ENCODE results near the gene ARL4A. TPM values are rescaled to one million over a fixed set of nuclear protein-coding genes. Genes with fewer than 3 reads are reported as not detected.

Gene ARL4A
- total and polyA plus RNA-seq, 10 of the 15 experiments (the other 5 are each of a cell fraction or from before 2014, with no cell fraction given), result 0.35 to 4.6 (median 2.7) TPM

DNA sequence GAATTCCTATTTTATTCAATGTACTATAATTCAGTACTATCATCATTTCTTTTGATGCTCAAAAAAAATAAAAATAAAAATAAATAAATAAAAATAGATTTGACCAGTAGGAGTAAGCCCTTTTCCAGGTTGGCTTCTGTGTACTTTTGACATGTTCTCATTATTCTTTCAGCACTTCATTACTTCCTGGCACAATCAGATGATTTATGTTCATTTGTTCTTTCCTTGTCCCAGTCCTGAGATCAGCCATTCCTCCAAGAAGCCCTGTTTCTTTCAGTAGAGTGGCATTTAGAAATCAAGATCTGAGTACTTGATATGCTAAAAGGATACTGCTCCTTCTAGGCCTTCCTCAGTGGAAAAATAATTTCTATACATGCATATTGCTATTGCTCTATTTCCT, 20.9 kb downstream of the ARL4A start:
- no peaks in the 10 kb centered on the region for H3K27me3 ChIP-seq (replicated peaks in 1 of 2; ENCODE audit: control insufficient read depth in 2 of 2, insufficient read depth in 2 of 2, low read length in 1 of 2)
- ATAC-seq, result no peak
- SMC1A ChIA-PET (ENCODE audit: uncharacterized antibody, unreplicated experiment), result no interaction called here
- no peak overlapping the region for H3K9ac ChIP-seq (ENCODE audit: control insufficient read depth, insufficient read depth, low read length)
- H3K9me3 ChIP-seq (replicated peaks; ENCODE audit: control insufficient read depth, insufficient read depth, low read length), result no peaks in the 10 kb centered on the region
- no peak overlapping the region for H3K27ac ChIP-seq (ENCODE audit: control insufficient read depth, insufficient read depth)
- no peak overlapping the region for H2AFZ ChIP-seq (ENCODE audit: control insufficient read depth, low read depth, low read length)
- in situ Hi-C loops (cut with MboI) (no loop called here), intact Hi-C loops (cut with micrococcal nuclease; ENCODE audit: unreplicated experiment) (no loop called here)
- H4K20me1 ChIP-seq (ENCODE audit: control insufficient read depth, insufficient read depth), result no peaks in the 10 kb centered on the region
- FAIRE-seq, result no peak
- RAD21 ChIA-PET (ENCODE audit: unreplicated experiment), result no interaction called here
- POLR2A ChIA-PET, result no interaction called here
- no peaks in the 10 kb centered on the region for H3K79me2 ChIP-seq (ENCODE audit: control insufficient read depth, insufficient read depth, low read length)
- H3K36me3 ChIP-seq (ENCODE audit: control insufficient read depth in 2 of 2, insufficient read depth in 2 of 2, low read length in 1 of 2), result no peaks in the 10 kb centered on the region
- CTCF ChIA-PET, result no interaction called here
- no peaks in the 10 kb centered on the region for H3K4me1 ChIP-seq (ENCODE audit: control insufficient read depth, insufficient read depth, low read length)
- BruUV-seq (replicated peaks), result no TSS peak
- DNase-seq (ENCODE audit: low read depth, low spot score), result no peak
- no peak overlapping the region for H3K4me3 ChIP-seq
- no peak overlapping the region for H3K4me2 ChIP-seq (ENCODE audit: control insufficient read depth, insufficient read depth)
- TF ChIP-seq, protein P1, sequence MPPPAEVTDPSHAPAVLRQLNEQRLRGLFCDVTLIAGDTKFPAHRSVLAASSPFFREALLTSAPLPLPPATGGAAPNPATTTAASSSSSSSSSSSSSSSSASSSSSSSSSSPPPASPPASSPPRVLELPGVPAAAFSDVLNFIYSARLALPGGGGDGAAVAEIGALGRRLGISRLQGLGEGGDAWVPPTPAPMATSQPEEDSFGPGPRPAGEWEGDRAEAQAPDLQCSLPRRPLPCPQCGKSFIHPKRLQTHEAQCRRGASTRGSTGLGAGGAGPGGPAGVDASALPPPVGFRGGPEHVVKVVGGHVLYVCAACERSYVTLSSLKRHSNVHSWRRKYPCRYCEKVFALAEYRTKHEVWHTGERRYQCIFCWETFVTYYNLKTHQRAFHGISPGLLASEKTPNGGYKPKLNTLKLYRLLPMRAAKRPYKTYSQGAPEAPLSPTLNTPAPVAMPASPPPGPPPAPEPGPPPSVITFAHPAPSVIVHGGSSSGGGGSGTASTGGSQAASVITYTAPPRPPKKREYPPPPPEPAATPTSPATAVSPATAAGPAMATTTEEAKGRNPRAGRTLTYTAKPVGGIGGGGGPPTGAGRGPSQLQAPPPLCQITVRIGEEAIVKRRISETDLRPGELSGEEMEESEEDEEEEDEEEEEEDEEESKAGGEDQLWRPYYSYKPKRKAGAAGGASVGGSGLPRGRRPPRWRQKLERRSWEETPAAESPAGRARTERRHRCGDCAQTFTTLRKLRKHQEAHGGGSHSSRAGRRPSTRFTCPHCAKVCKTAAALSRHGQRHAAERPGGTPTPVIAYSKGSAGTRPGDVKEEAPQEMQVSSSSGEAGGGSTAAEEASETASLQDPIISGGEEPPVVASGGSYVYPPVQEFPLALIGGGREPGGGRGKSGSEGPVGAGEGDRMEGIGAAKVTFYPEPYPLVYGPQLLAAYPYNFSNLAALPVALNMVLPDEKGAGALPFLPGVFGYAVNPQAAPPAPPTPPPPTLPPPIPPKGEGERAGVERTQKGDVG (CRISPR knock-in tag; IDR thresholded peaks at IDR 0.05), result no peak
- TF ChIP-seq SREBF1 (IDR thresholded peaks at IDR 0.05; ENCODE audit: low read length) (no peak), TCF12 (IDR thresholded peaks at IDR 0.05; ENCODE audit: low read depth, low read length) (no peak), CEBPB (IDR thresholded peaks at IDR 0.05; ENCODE audit: borderline replicate concordance in 1 of 2, low read depth in 2 of 2, low read length in 2 of 2) (no peak), RBBP5 (conservative IDR thresholded peaks at IDR 0.05) (no peak), TCF7 (IDR thresholded peaks at IDR 0.05; ENCODE audit: borderline replicate concordance) (no peak), CHD1 (IDR thresholded peaks at IDR 0.05; ENCODE audit: low read depth, low read length) (no peak), BCL11A (IDR thresholded peaks at IDR 0.05; ENCODE audit: low read depth, low read length) (no peak), BRCA1 (IDR thresholded peaks at IDR 0.05; ENCODE audit: low read depth, low read length) (no peak), POLR2A (IDR thresholded peaks at IDR 0.05; ENCODE audit: low read depth, low read length) (no peak), FOXM1 (IDR thresholded peaks at IDR 0.05; ENCODE audit: low read depth, low read length) (no peak)
- TF ChIP-seq, protein P2, sequence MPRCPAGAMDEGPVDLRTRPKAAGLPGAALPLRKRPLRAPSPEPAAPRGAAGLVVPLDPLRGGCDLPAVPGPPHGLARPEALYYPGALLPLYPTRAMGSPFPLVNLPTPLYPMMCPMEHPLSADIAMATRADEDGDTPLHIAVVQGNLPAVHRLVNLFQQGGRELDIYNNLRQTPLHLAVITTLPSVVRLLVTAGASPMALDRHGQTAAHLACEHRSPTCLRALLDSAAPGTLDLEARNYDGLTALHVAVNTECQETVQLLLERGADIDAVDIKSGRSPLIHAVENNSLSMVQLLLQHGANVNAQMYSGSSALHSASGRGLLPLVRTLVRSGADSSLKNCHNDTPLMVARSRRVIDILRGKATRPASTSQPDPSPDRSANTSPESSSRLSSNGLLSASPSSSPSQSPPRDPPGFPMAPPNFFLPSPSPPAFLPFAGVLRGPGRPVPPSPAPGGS (IDR thresholded peaks at IDR 0.05; ENCODE audit: borderline replicate concordance, insufficient read depth, low read depth, low read length, poor library complexity, severe bottlenecking), result no peak
- TF ChIP-seq, protein P3, sequence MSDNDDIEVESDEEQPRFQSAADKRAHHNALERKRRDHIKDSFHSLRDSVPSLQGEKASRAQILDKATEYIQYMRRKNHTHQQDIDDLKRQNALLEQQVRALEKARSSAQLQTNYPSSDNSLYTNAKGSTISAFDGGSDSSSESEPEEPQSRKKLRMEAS (IDR thresholded peaks at IDR 0.05; ENCODE audit: low read depth, low read length), result no peak
- TF ChIP-seq, protein P4, sequence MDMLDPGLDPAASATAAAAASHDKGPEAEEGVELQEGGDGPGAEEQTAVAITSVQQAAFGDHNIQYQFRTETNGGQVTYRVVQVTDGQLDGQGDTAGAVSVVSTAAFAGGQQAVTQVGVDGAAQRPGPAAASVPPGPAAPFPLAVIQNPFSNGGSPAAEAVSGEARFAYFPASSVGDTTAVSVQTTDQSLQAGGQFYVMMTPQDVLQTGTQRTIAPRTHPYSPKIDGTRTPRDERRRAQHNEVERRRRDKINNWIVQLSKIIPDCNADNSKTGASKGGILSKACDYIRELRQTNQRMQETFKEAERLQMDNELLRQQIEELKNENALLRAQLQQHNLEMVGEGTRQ (IDR thresholded peaks at IDR 0.05; ENCODE audit: borderline replicate concordance, low read depth, low read length), result no peak
- TF ChIP-seq, protein P5, sequence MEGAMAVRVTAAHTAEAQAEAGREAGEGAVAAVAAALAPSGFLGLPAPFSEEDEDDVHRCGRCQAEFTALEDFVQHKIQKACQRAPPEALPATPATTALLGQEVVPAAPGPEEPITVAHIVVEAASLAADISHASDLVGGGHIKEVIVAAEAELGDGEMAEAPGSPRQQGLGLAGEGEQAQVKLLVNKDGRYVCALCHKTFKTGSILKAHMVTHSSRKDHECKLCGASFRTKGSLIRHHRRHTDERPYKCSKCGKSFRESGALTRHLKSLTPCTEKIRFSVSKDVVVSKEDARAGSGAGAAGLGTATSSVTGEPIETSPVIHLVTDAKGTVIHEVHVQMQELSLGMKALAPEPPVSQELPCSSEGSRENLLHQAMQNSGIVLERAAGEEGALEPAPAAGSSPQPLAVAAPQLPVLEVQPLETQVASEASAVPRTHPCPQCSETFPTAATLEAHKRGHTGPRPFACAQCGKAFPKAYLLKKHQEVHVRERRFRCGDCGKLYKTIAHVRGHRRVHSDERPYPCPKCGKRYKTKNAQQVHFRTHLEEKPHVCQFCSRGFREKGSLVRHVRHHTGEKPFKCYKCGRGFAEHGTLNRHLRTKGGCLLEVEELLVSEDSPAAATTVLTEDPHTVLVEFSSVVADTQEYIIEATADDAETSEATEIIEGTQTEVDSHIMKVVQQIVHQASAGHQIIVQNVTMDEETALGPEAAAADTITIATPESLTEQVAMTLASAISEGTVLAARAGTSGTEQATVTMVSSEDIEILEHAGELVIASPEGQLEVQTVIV (IDR thresholded peaks at IDR 0.05; ENCODE audit: borderline replicate concordance, partially characterized antibody), result no peak
- TF ChIP-seq, protein P6, sequence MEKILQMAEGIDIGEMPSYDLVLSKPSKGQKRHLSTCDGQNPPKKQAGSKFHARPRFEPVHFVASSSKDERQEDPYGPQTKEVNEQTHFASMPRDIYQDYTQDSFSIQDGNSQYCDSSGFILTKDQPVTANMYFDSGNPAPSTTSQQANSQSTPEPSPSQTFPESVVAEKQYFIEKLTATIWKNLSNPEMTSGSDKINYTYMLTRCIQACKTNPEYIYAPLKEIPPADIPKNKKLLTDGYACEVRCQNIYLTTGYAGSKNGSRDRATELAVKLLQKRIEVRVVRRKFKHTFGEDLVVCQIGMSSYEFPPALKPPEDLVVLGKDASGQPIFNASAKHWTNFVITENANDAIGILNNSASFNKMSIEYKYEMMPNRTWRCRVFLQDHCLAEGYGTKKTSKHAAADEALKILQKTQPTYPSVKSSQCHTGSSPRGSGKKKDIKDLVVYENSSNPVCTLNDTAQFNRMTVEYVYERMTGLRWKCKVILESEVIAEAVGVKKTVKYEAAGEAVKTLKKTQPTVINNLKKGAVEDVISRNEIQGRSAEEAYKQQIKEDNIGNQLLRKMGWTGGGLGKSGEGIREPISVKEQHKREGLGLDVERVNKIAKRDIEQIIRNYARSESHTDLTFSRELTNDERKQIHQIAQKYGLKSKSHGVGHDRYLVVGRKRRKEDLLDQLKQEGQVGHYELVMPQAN (conservative IDR thresholded peaks at IDR 0.05), result no peak
